HEK293 (cell line): ENCODE results near the gene BRD3OS.

Source experiments
- IKZF3 ChIP-seq: fragments of 450-650 bp; IDR thresholded peaks from 2 replicates; pipeline ENCODE4 v1.5.0; 2018; ENCODE audit warnings: missing biosample characterization, mild to moderate bottlenecking, missing genetic modification characterization, moderate library complexity
- KLF16 ChIP-seq: fragments of 450-650 bp; formaldehyde crosslinking; IDR thresholded peaks from 2 replicates; pipeline ENCODE4 v1.5.1; 2017; ENCODE audit warnings: missing biosample characterization, missing genetic modification characterization
- KLF7 ChIP-seq: fragments of 450-650 bp; formaldehyde crosslinking; IDR thresholded peaks from 2 replicates; pipeline ENCODE4 v1.5.1; 2016; ENCODE audit warnings: missing biosample characterization, missing genetic modification characterization, borderline replicate concordance
- PRDM10 ChIP-seq: fragments of 450-650 bp; formaldehyde crosslinking; IDR thresholded peaks from 2 replicates; pipeline ENCODE4 v1.5.1; 2016; ENCODE audit warnings: missing biosample characterization, missing genetic modification characterization
- RBAK ChIP-seq: fragments of 450-650 bp; formaldehyde crosslinking; IDR thresholded peaks from 2 replicates; pipeline ENCODE4 v1.5.1; 2016; ENCODE audit warnings: missing biosample characterization, missing genetic modification characterization
- WT1 ChIP-seq: fragments of 450-650 bp; formaldehyde crosslinking; IDR thresholded peaks from 2 replicates; pipeline ENCODE4 v1.5.1; 2016; ENCODE audit warnings: missing biosample characterization, missing genetic modification characterization
- ZBTB1 ChIP-seq: fragments of 450-650 bp; formaldehyde crosslinking; IDR thresholded peaks from 2 replicates; pipeline ENCODE4 v1.5.1; 2016; ENCODE audit warnings: missing biosample characterization, missing genetic modification characterization
- ZBTB11 ChIP-seq: fragments of 450-650 bp; formaldehyde crosslinking; conservative IDR thresholded peaks from 2 replicates; pipeline ENCODE4 v1.5.1; 2016; ENCODE audit warnings: low read depth, missing biosample characterization, missing genetic modification characterization
- ZBTB26 ChIP-seq: fragments of 450-650 bp; formaldehyde crosslinking; optimal IDR thresholded peaks from 2 replicates; pipeline ENCODE3; 2016; ENCODE audit warnings: missing biosample characterization, mild to moderate bottlenecking, missing genetic modification characterization
- ZFP37 ChIP-seq: fragments of 450-650 bp; formaldehyde crosslinking; IDR thresholded peaks from 2 replicates; pipeline ENCODE4 v1.5.1; 2016; ENCODE audit warnings: missing biosample characterization, missing genetic modification characterization
- ZNF132 ChIP-seq: fragments of 450-650 bp; formaldehyde crosslinking; IDR thresholded peaks from 2 replicates; pipeline ENCODE4 v1.5.1; 2017; ENCODE audit warnings: missing biosample characterization, missing genetic modification characterization, borderline replicate concordance
- ZNF155 ChIP-seq: fragments of 450-650 bp; formaldehyde crosslinking; IDR thresholded peaks from 2 replicates; pipeline ENCODE4 v1.5.1; 2016; ENCODE audit warnings: missing biosample characterization, missing genetic modification characterization
- ZNF202 ChIP-seq: fragments of 450-650 bp; formaldehyde crosslinking; IDR thresholded peaks from 2 replicates; pipeline ENCODE4 v1.5.1; 2016; ENCODE audit warnings: missing biosample characterization, missing genetic modification characterization, borderline replicate concordance
- ZNF311 ChIP-seq: fragments of 450-650 bp; formaldehyde crosslinking; IDR thresholded peaks from 2 replicates; pipeline ENCODE4 v1.5.1; 2017; ENCODE audit warnings: missing biosample characterization, missing genetic modification characterization, borderline replicate concordance
- ZNF391 ChIP-seq: fragments of 450-650 bp; formaldehyde crosslinking; IDR thresholded peaks from 2 replicates; pipeline ENCODE4 v1.5.1; 2016; ENCODE audit warnings: low read depth, missing biosample characterization, missing genetic modification characterization, borderline replicate concordance
- ZNF48 ChIP-seq: fragments of 450-650 bp; formaldehyde crosslinking; IDR thresholded peaks from 2 replicates; pipeline ENCODE4 v1.5.1; 2016; ENCODE audit warnings: missing biosample characterization, missing genetic modification characterization
- ZNF488 ChIP-seq: fragments of 450-650 bp; formaldehyde crosslinking; IDR thresholded peaks from 2 replicates; pipeline ENCODE4 v1.5.1; 2016; ENCODE audit warnings: missing biosample characterization, missing genetic modification characterization
- ZNF544 ChIP-seq: fragments of 450-650 bp; formaldehyde crosslinking; IDR thresholded peaks from 2 replicates; pipeline ENCODE4 v1.5.0; 2017; ENCODE audit warnings: missing biosample characterization, missing genetic modification characterization
- ZNF555 ChIP-seq: fragments of 450-650 bp; formaldehyde crosslinking; conservative IDR thresholded peaks from 2 replicates; pipeline ENCODE4 v1.5.1; 2017; ENCODE audit warnings: missing biosample characterization, mild to moderate bottlenecking, missing genetic modification characterization, inconsistent platforms
- ZNF560 ChIP-seq: fragments of 450-650 bp; formaldehyde crosslinking; IDR thresholded peaks from 2 replicates; pipeline ENCODE4 v1.5.1; 2017; ENCODE audit warnings: missing biosample characterization, missing genetic modification characterization, borderline replicate concordance
- ZNF580 ChIP-seq: fragments of 450-650 bp; formaldehyde crosslinking; IDR thresholded peaks from 2 replicates; pipeline ENCODE4 v1.5.1; 2016; ENCODE audit warnings: missing biosample characterization, missing genetic modification characterization
- ZNF600 ChIP-seq: fragments of 450-650 bp; formaldehyde crosslinking; IDR thresholded peaks from 2 replicates; pipeline ENCODE4 v1.5.1; 2016; ENCODE audit warnings: missing biosample characterization, missing genetic modification characterization
- ZNF664 ChIP-seq: fragments of 450-650 bp; formaldehyde crosslinking; IDR thresholded peaks from 2 replicates; pipeline ENCODE4 v1.5.1; 2016; ENCODE audit warnings: missing biosample characterization, missing genetic modification characterization
- ZNF704 ChIP-seq: fragments of 450-650 bp; formaldehyde crosslinking; IDR thresholded peaks from 2 replicates; pipeline ENCODE4 v1.5.1; 2016; ENCODE audit warnings: missing biosample characterization, missing genetic modification characterization
- ZNF792 ChIP-seq: fragments of 450-650 bp; formaldehyde crosslinking; IDR thresholded peaks from 2 replicates; pipeline ENCODE4 v1.5.1; 2016; ENCODE audit warnings: missing biosample characterization, missing genetic modification characterization
- ZNF843 ChIP-seq: fragments of 450-650 bp; formaldehyde crosslinking; IDR thresholded peaks from 2 replicates; pipeline ENCODE4 v1.5.1; 2016; ENCODE audit warnings: missing biosample characterization, missing genetic modification characterization

The BRD3OS gene

DNA sequence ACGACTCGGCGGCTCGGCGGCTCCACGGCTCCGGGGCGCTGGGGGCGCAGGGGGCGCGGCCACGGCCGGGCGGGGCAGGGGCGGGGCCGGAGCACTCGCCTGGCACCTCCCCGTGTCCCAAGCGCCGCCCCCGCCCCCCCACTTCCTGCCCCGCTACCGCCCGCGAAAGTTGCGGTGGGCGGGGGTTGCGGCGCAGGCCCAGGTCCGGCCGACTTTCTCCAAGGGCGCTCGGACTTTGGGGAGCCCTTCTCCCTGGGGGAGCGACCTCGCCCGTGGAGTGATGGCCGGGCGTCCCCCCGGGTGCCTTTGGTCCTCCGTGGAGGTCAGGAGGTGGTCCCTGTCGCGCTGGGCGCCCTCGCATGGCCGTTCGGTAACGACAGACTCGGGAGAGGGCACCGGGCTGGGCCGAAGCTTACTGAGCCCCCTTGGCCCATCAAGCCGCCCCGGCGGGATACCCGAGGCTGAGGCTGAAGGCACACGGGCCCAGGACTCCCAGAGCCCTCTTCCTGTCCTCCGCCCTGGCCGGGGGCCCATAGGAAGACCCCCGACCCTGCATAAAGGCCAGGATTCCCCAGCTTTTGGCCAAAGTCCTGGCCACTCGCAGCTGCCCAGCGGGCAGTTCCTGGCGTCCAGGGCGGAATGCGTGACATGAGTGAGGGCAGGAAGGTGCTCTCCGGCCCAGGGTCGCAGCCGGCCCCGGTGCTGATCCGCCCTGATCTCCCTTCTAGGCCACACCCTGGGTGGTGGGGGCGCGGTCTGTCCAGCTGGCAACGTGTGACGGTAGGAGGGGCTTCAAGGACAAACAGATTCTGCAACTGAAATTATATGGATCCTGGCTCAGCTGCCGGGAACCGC is 32.3 kb upstream of the BRD3OS start (continued):
- peak; percentile 49; the same call in 1 of the 2 replicates for TF ChIP-seq ZBTB11
- no peak for TF ChIP-seq ZNF202 (tag by site-specific recombination)
- TF ChIP-seq ZBTB26, result peak; percentile 53
- TF ChIP-seq RBAK (tag by site-specific recombination), result no peak
- no peak for TF ChIP-seq ZNF48
- 0 out of 2 replicates have a peak, but pooled peaks have one; percentile 28 for TF ChIP-seq PRDM10 (tag by site-specific recombination)
- peak; percentile 65; the same call in 1 of the 2 replicates for TF ChIP-seq ZFP37 (tag by site-specific recombination)
- no peak for TF ChIP-seq IKZF3 (tag by site-specific recombination)
- no peak for TF ChIP-seq ZNF664 (tag by site-specific recombination)
- TF ChIP-seq WT1 (tag by site-specific recombination), result no peak
- TF ChIP-seq ZNF391, result 0 out of 2 replicates have a peak, but pooled peaks have one; percentile 36
- no peak for TF ChIP-seq ZNF544 (tag by site-specific recombination)
- no peak for TF ChIP-seq ZNF311 (tag by site-specific recombination)
- TF ChIP-seq ZNF155, result no peak
- TF ChIP-seq ZNF560 (tag by site-specific recombination), result no peak
- TF ChIP-seq ZNF488, result no peak
- TF ChIP-seq ZNF132 (tag by site-specific recombination), result no peak
- no peak for TF ChIP-seq ZNF792
- TF ChIP-seq KLF7 (tag by site-specific recombination), result peak; percentile 45; the same call in 1 of the 2 replicates
- 0 out of 2 replicates have a peak, but pooled peaks have one; percentile 15 for TF ChIP-seq ZNF580 (tag by site-specific recombination)
- TF ChIP-seq ZBTB1 (tag by site-specific recombination), result 0 out of 2 replicates have a peak, but pooled peaks have one; percentile 31
- TF ChIP-seq ZNF843, result no peak
- TF ChIP-seq ZNF704 (tag by site-specific recombination), result no peak
- no peak for TF ChIP-seq ZNF600
- no peak for TF ChIP-seq ZNF555
- TF ChIP-seq KLF16 (tag by site-specific recombination), result peak; percentile 68
